ENCODE data around the gene KRTAP5-8.
"Not testable (repeated sequence)": the region's sequence is repeated elsewhere in the genome, so short reads cannot be mapped to it uniquely, and the experiment has no call there.

Gene KRTAP5-8

GRCh38 chr11:71534711-71535608 lies 2.9 kb upstream of the KRTAP5-8 start:
- H3K4me3 ChIP-seq (ENCODE audit: low read length in 2 of 2); H3K27ac ChIP-seq (ENCODE audit: low read depth in 2 of 2, low read length in 2 of 2); H3K9me3 ChIP-seq (ENCODE audit: control insufficient read depth in 2 of 2, low read length in 2 of 2); H3K27me3 ChIP-seq (ENCODE audit: control insufficient read depth in 2 of 2, insufficient read depth in 2 of 2, low read length in 2 of 2); H3K9ac ChIP-seq (ENCODE audit: low read depth in 1 of 2, low read length in 2 of 2); H3K36me3 ChIP-seq (ENCODE audit: control insufficient read depth in 2 of 2, insufficient read depth in 2 of 2, low read length in 2 of 2); H3K4me1 ChIP-seq (ENCODE audit: control insufficient read depth in 2 of 2, insufficient read depth in 2 of 2, low read length in 2 of 2): not testable (repeated sequence)

- H3K27ac ChIP-seq (ENCODE audit: low read depth in 2 of 2, low read length in 2 of 2), result no peak overlapping the region
- no peaks in the 10 kb centered on the region for H3K9me3 ChIP-seq (ENCODE audit: control insufficient read depth in 2 of 2, low read length in 2 of 2)
- H3K27me3 ChIP-seq (ENCODE audit: control insufficient read depth in 2 of 2, insufficient read depth in 2 of 2, low read length in 2 of 2), result no peaks in the 10 kb centered on the region
- no peaks in the 10 kb centered on the region for H3K4me1 ChIP-seq (ENCODE audit: control insufficient read depth in 2 of 2, insufficient read depth in 2 of 2, low read length in 2 of 2)
- H3K9ac ChIP-seq (ENCODE audit: low read depth in 1 of 2, low read length in 2 of 2), result no peak overlapping the region
- no peaks in the 10 kb centered on the region for H3K36me3 ChIP-seq (ENCODE audit: control insufficient read depth in 2 of 2, insufficient read depth in 2 of 2, low read length in 2 of 2)
- H3K4me3 ChIP-seq (ENCODE audit: low read length in 2 of 2), result no peak overlapping the region
These were observed 2.0 kb upstream of the KRTAP5-8 start for GRCh38 chr11:71535825-71536224.

- Histone ChIP-seq H3K9me3 (ENCODE audit: control insufficient read depth in 2 of 2, low read length in 2 of 2) (no peaks in the 10 kb centered on the region), H3K36me3 (ENCODE audit: control insufficient read depth in 2 of 2, insufficient read depth in 2 of 2, low read length in 2 of 2) (no peaks in the 10 kb centered on the region), H3K27me3 (ENCODE audit: control insufficient read depth in 2 of 2, insufficient read depth in 2 of 2, low read length in 2 of 2) (no peaks in the 10 kb centered on the region), H3K27ac (ENCODE audit: low read depth in 2 of 2, low read length in 2 of 2) (no peak overlapping the region), H3K4me3 (ENCODE audit: low read length in 2 of 2) (no peak overlapping the region), H3K4me1 (ENCODE audit: control insufficient read depth in 2 of 2, insufficient read depth in 2 of 2, low read length in 2 of 2) (no peaks in the 10 kb centered on the region), H3K9ac (ENCODE audit: low read depth in 1 of 2, low read length in 2 of 2) (no peak overlapping the region)
These were observed 288 bp upstream of the KRTAP5-8 start for GRCh38 chr11:71537537-71537936.

GRCh38 chr11:71538666-71538990 lies 803 bp downstream of the KRTAP5-8 start:
- Histone ChIP-seq H3K27me3 (ENCODE audit: control insufficient read depth in 2 of 2, insufficient read depth in 2 of 2, low read length in 2 of 2) (no peaks in the 10 kb centered on the region), H3K4me1 (ENCODE audit: control insufficient read depth in 2 of 2, insufficient read depth in 2 of 2, low read length in 2 of 2) (no peaks in the 10 kb centered on the region), H3K27ac (ENCODE audit: low read depth in 2 of 2, low read length in 2 of 2) (no peak overlapping the region), H3K4me3 (ENCODE audit: low read length in 2 of 2) (no peak overlapping the region), H3K9me3 (ENCODE audit: control insufficient read depth in 2 of 2, low read length in 2 of 2) (no peaks in the 10 kb centered on the region), H3K36me3 (ENCODE audit: control insufficient read depth in 2 of 2, insufficient read depth in 2 of 2, low read length in 2 of 2) (no peaks in the 10 kb centered on the region), H3K9ac (ENCODE audit: low read depth in 1 of 2, low read length in 2 of 2) (no peak overlapping the region)

- H3K36me3 ChIP-seq (ENCODE audit: control insufficient read depth in 2 of 2, insufficient read depth in 2 of 2, low read length in 2 of 2), result no peaks in the 10 kb centered on the region
- H3K4me1 ChIP-seq (ENCODE audit: control insufficient read depth in 2 of 2, insufficient read depth in 2 of 2, low read length in 2 of 2), result no peaks in the 10 kb centered on the region
- no peak overlapping the region for H3K9ac ChIP-seq (ENCODE audit: low read depth in 1 of 2, low read length in 2 of 2)
- H3K9me3 ChIP-seq (ENCODE audit: control insufficient read depth in 2 of 2, low read length in 2 of 2), result no peaks in the 10 kb centered on the region
- H3K27me3 ChIP-seq (ENCODE audit: control insufficient read depth in 2 of 2, insufficient read depth in 2 of 2, low read length in 2 of 2), result no peaks in the 10 kb centered on the region
- no peak overlapping the region for H3K27ac ChIP-seq (ENCODE audit: low read depth in 2 of 2, low read length in 2 of 2)
- no peak overlapping the region for H3K4me3 ChIP-seq (ENCODE audit: low read length in 2 of 2)
These were observed 1.2 kb downstream of the KRTAP5-8 start for GRCh38 chr11:71539017-71539416.

- H3K4me3 ChIP-seq (ENCODE audit: low read length in 2 of 2); H3K27me3 ChIP-seq (ENCODE audit: control insufficient read depth in 2 of 2, insufficient read depth in 2 of 2, low read length in 2 of 2); H3K4me1 ChIP-seq (ENCODE audit: control insufficient read depth in 2 of 2, insufficient read depth in 2 of 2, low read length in 2 of 2); H3K9ac ChIP-seq (ENCODE audit: low read depth in 1 of 2, low read length in 2 of 2); H3K27ac ChIP-seq (ENCODE audit: low read depth in 2 of 2, low read length in 2 of 2); H3K9me3 ChIP-seq (ENCODE audit: control insufficient read depth in 2 of 2, low read length in 2 of 2); H3K36me3 ChIP-seq (ENCODE audit: control insufficient read depth in 2 of 2, insufficient read depth in 2 of 2, low read length in 2 of 2): not testable (repeated sequence)
These were observed 2.1 kb downstream of the KRTAP5-8 start for GRCh38 chr11:71539971-71540370.

- H3K9ac ChIP-seq (ENCODE audit: low read depth in 1 of 2, low read length in 2 of 2); H3K27me3 ChIP-seq (ENCODE audit: control insufficient read depth in 2 of 2, insufficient read depth in 2 of 2, low read length in 2 of 2); H3K4me3 ChIP-seq (ENCODE audit: low read length in 2 of 2); H3K27ac ChIP-seq (ENCODE audit: low read depth in 2 of 2, low read length in 2 of 2); H3K36me3 ChIP-seq (ENCODE audit: control insufficient read depth in 2 of 2, insufficient read depth in 2 of 2, low read length in 2 of 2); H3K4me1 ChIP-seq (ENCODE audit: control insufficient read depth in 2 of 2, insufficient read depth in 2 of 2, low read length in 2 of 2); H3K9me3 ChIP-seq (ENCODE audit: control insufficient read depth in 2 of 2, low read length in 2 of 2): not testable (repeated sequence)
These were observed 2.9 kb downstream of the KRTAP5-8 start for GRCh38 chr11:71540521-71541304.

GRCh38 chr11:71542382-71542781 lies 4.6 kb downstream of the KRTAP5-8 start:
- Histone ChIP-seq H3K4me3 (ENCODE audit: low read length in 2 of 2) (no peak overlapping the region), H3K27ac (ENCODE audit: low read depth in 2 of 2, low read length in 2 of 2) (no peak overlapping the region), H3K27me3 (ENCODE audit: control insufficient read depth in 2 of 2, insufficient read depth in 2 of 2, low read length in 2 of 2) (no peaks in the 10 kb centered on the region), H3K9ac (ENCODE audit: low read depth in 1 of 2, low read length in 2 of 2) (no peak overlapping the region), H3K36me3 (ENCODE audit: control insufficient read depth in 2 of 2, insufficient read depth in 2 of 2, low read length in 2 of 2) (no peaks in the 10 kb centered on the region), H3K9me3 (ENCODE audit: control insufficient read depth in 2 of 2, low read length in 2 of 2) (no peaks in the 10 kb centered on the region), H3K4me1 (ENCODE audit: control insufficient read depth in 2 of 2, insufficient read depth in 2 of 2, low read length in 2 of 2) (no peaks in the 10 kb centered on the region)

GRCh38 chr11:71542879-71543777 lies 5.3 kb downstream of the KRTAP5-8 start:
- Histone ChIP-seq H3K27ac (ENCODE audit: low read depth in 2 of 2, low read length in 2 of 2) (no peak overlapping the region), H3K27me3 (ENCODE audit: control insufficient read depth in 2 of 2, insufficient read depth in 2 of 2, low read length in 2 of 2) (no peaks in the 10 kb centered on the region), H3K9me3 (ENCODE audit: control insufficient read depth in 2 of 2, low read length in 2 of 2) (no peaks in the 10 kb centered on the region), H3K4me3 (ENCODE audit: low read length in 2 of 2) (no peak overlapping the region), H3K4me1 (ENCODE audit: control insufficient read depth in 2 of 2, insufficient read depth in 2 of 2, low read length in 2 of 2) (no peaks in the 10 kb centered on the region), H3K9ac (ENCODE audit: low read depth in 1 of 2, low read length in 2 of 2) (no peak overlapping the region), H3K36me3 (ENCODE audit: control insufficient read depth in 2 of 2, insufficient read depth in 2 of 2, low read length in 2 of 2) (no peaks in the 10 kb centered on the region)

- Histone ChIP-seq H3K4me3 (ENCODE audit: low read length in 2 of 2) (no peak overlapping the region), H3K27ac (ENCODE audit: low read depth in 2 of 2, low read length in 2 of 2) (no peak overlapping the region), H3K4me1 (ENCODE audit: control insufficient read depth in 2 of 2, insufficient read depth in 2 of 2, low read length in 2 of 2) (no peaks in the 10 kb centered on the region), H3K36me3 (ENCODE audit: control insufficient read depth in 2 of 2, insufficient read depth in 2 of 2, low read length in 2 of 2) (no peaks in the 10 kb centered on the region), H3K9ac (ENCODE audit: low read depth in 1 of 2, low read length in 2 of 2) (no peak overlapping the region), H3K9me3 (ENCODE audit: control insufficient read depth in 2 of 2, low read length in 2 of 2) (no peaks in the 10 kb centered on the region), H3K27me3 (ENCODE audit: control insufficient read depth in 2 of 2, insufficient read depth in 2 of 2, low read length in 2 of 2) (no peaks in the 10 kb centered on the region)
These were observed 6.0 kb downstream of the KRTAP5-8 start for GRCh38 chr11:71543866-71544265.

Measured in mucosa of rectum (tissue), 2 donors.